Colonic mucosa (tissue), 4 donors: ENCODE results near the gene ARHGEF10L. TPM values are rescaled to one million over a fixed set of nuclear protein-coding genes. Genes with fewer than 3 reads are reported as not detected.

ENCODE experiments used
- DNase-seq: peaks from one replicate; pipeline ENCODE4 v3.0.0-alpha.2; 2020
- H3K27ac ChIP-seq: fragments of 200-600 bp; one replicate; pipeline ENCODE4 v1.8.0; 2021
- H3K27me3 ChIP-seq: fragments of 200-600 bp; one replicate; pipeline ENCODE4 v1.8.0; 2021
- H3K36me3 ChIP-seq: fragments of 200-600 bp; one replicate; pipeline ENCODE4 v1.8.0; 2021
- H3K4me1 ChIP-seq: fragments of 200-600 bp; one replicate; pipeline ENCODE4 v1.8.0; 2021; ENCODE audit warnings: mild to moderate bottlenecking
- H3K4me3 ChIP-seq: fragments of 200-600 bp; one replicate; pipeline ENCODE4 v1.8.0; 2021
- H3K9ac ChIP-seq, 2 donors: one replicate each; pipeline ENCODE4 v1.7.0; 2013; ENCODE audit warnings: control low read depth in 2 of 2, low read depth in 2 of 2, low read length in 2 of 2
- H3K9me3 ChIP-seq: fragments of 200-600 bp; one replicate; pipeline ENCODE4 v1.8.0; 2021
- intact Hi-C: fragments of 100-400 bp; cut with DNase I; formaldehyde crosslinking; loops from one replicate; pipeline ENCODE4 v1.14.1; 2022
- total RNA-seq, 2 donors: library from RNA; stranded (reverse); fragmentation: NEBNext Ultra II Directional in 1 of 2; extraction: Animal tissue kit (Norgen Biotek cat#: 25700) in 1 of 2; gene quantifications; one replicate each; pipeline ENCODE4 v1.2.1, GENCODE V29; 2021
- TF ChIP-seq, protein P1 (sequence below): fragments of 200-600 bp; IDR thresholded peaks from one replicate; pipeline ENCODE4 v1.8.0; 2022; ENCODE audit warnings: antibody characterized with exemption, mild to moderate bottlenecking
- donor health status: healthy.
- donor health status: DM: no; HTN: no; CAD: no.
- donor health status: DM: no; HTN: no; CAD: no.

Gene ARHGEF10L
- total RNA-seq, 2 donors from 2014 or later = 77.5 to 133 TPM

DNA sequence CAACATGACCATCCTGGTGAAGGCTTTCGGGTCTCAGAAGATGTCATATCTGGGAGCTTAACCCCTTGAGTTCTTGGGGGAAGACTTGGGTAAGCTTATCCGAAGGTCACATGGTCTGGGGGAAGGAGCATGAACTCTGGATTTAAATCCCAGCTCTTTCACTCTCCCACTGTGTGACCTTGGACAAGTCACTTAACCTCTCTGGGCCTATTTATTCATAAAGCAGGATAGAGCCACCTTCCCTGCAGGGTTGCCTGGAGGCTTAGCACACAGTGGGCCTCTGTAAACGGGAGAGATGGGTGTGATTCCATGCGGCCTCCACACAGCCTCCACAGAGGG is 8.2 kb upstream of the ARHGEF10L start:
- peaks cover 19% of the 10 kb centered on the region for H3K4me1 ChIP-seq
- TF ChIP-seq, protein P1, sequence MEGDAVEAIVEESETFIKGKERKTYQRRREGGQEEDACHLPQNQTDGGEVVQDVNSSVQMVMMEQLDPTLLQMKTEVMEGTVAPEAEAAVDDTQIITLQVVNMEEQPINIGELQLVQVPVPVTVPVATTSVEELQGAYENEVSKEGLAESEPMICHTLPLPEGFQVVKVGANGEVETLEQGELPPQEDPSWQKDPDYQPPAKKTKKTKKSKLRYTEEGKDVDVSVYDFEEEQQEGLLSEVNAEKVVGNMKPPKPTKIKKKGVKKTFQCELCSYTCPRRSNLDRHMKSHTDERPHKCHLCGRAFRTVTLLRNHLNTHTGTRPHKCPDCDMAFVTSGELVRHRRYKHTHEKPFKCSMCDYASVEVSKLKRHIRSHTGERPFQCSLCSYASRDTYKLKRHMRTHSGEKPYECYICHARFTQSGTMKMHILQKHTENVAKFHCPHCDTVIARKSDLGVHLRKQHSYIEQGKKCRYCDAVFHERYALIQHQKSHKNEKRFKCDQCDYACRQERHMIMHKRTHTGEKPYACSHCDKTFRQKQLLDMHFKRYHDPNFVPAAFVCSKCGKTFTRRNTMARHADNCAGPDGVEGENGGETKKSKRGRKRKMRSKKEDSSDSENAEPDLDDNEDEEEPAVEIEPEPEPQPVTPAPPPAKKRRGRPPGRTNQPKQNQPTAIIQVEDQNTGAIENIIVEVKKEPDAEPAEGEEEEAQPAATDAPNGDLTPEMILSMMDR = no peak
- no peak overlapping the region for H3K4me3 ChIP-seq
- H3K27me3 ChIP-seq = no peaks in the 10 kb centered on the region
- peak overlapping the region in 1 of 2 donors; percentile 62 for H3K9ac ChIP-seq
- no peaks in the 10 kb centered on the region for H3K9me3 ChIP-seq
- DNase-seq = no peak
- H3K36me3 ChIP-seq = no peaks in the 10 kb centered on the region
- intact Hi-C loops = no loop called here
- peak overlapping the region; percentile 86 for H3K27ac ChIP-seq

DNA sequence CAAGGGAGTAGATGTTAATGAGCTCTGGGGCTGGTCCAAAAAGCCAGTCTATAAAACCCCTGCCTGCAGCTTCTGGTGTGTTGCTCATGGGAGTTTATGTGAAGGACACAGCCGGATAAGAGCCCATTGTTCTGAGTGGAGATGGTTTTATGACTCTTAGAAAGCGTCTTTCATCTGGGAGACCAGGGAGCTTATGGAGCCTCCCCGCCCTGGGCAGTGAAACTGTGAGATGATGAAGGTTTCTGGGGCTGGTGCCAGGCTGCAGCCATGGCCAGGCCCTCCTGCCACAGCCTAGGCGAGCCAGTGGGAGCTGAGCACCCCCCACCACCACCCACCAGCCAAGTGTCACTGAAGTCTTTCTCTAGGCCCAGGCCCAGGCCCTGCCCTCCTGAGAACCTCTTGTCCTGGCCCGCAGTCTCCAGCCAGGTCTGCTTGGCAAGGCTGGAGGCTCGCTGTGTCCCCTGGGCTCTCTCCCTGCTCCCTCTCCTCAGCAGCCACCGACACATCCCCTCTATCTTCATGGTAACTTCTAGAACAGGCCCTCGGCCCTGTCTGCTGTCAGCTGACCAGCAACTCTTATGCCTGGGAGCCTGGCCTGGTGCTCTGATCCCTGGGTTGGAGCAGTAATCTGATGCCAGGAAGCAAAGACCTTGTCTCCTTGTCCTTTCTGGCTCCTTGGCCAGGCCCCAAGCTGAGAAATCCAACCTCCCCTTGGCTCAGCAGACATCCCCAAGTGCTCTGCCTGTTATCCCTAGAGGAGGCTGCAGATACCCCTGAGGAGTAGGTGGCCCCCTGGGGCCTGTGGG is 7.6 kb upstream of the ARHGEF10L start:
- TF ChIP-seq, protein P1 = no peak
- H3K9ac ChIP-seq = peak overlapping the region in 1 of 2 donors; percentile 62
- H3K27ac ChIP-seq = peak overlapping the region; percentile 86
- H3K27me3 ChIP-seq = no peaks in the 10 kb centered on the region
- peaks cover 18% of the 10 kb centered on the region for H3K4me1 ChIP-seq
- intact Hi-C loops = no loop called here
- H3K9me3 ChIP-seq = no peaks in the 10 kb centered on the region
- peak; percentile 90 for DNase-seq
- no peak overlapping the region for H3K4me3 ChIP-seq
- no peaks in the 10 kb centered on the region for H3K36me3 ChIP-seq

DNA sequence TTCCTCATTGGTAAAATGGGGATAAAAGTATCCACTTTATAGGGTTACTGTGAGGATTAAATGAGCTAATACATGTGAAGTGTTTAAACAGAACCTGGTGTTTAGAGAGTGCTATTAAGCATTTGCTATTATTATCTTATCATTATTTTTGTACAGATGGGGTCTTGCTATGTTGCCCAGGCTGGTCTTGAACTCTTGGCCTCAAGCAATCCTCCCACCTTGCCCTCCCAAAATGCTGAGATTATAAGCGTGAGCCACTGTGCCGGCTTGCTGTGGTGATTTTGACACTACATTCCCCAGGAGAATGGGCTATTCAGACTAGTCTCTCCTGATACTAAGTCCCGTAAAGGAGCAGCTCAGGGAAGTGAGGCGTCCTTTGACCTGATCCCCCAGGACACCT is 6.3 kb upstream of the ARHGEF10L start:
- TF ChIP-seq, protein P1 = no peak
- Histone ChIP-seq H3K27ac (no peak overlapping the region), H3K9ac (peak overlapping the region in 1 of 2 donors; percentile 22), H3K27me3 (no peaks in the 10 kb centered on the region), H3K4me1 (peaks cover 13% of the 10 kb centered on the region), H3K4me3 (no peak overlapping the region), H3K36me3 (no peaks in the 10 kb centered on the region), H3K9me3 (no peaks in the 10 kb centered on the region)
- intact Hi-C loops = no loop called here
- no peak for DNase-seq

DNA sequence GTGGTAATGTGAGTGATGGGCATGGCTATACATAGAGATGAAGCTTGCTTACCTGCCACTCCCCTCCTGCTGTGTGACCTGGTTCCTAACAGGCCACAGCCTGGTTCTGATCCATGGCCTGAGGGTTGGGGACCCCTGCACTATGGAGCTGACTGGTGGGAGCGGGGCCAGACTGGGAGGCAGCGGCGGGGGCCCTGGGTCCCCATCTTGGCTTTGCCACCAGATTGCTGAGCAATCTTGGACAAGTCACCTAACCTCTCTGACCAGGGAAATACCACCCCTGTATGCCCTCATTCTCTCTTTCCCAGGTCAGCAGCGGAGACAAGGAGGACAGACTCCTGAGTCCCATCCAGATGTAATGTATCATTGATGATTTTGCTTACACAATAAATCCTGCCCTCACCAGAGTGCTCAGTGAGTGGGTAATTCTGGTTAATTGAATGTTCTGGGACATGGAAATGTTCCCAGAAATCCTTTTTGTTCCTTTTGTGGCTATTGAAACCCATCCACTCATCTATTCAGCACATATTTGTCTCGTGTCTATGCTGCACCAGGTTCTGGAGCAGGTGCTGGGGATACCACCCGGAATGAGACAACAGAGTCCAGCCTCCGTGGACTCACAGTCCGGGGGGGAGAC is 4.1 kb upstream of the ARHGEF10L start:
- H3K4me1 ChIP-seq = peaks cover 10% of the 10 kb centered on the region
- no peak for DNase-seq
- intact Hi-C loops = no loop called here

DNA sequence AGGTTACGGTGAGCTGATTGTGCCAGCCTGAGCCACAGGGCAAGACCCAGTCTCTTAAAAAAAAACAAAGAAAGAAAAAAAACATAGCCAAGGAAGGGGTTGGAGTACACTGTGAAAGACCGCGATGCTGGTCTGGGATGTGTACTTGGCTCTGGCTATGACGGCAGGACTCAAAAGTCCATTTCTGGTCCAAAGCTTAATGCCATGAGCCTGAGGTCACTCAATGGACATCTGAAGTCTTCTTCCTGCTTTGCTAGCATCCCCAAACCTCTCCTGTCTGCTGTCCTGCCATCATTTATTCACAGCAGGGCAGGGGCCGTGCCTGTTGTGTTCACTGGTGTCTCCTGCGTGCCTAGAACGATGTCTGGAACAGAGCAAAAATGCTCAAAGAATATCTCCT is 1.5 kb upstream of the ARHGEF10L start:
- no peaks in the 10 kb centered on the region for H3K27me3 ChIP-seq
- no peaks in the 10 kb centered on the region for H3K36me3 ChIP-seq
- peak overlapping the region; percentile 57 for H3K27ac ChIP-seq
- intact Hi-C loops = no loop called here
- DNase-seq = peak; percentile 42
- peak overlapping the region in 1 of 2 donors; percentile 66 for H3K9ac ChIP-seq
- H3K4me3 ChIP-seq = no peak overlapping the region
- H3K9me3 ChIP-seq = no peaks in the 10 kb centered on the region
- peaks cover 5% of the 10 kb centered on the region for H3K4me1 ChIP-seq
- TF ChIP-seq, protein P1 = no peak

More for the DNA sequence above, 4.1 kb upstream of the ARHGEF10L start:
- H3K27ac ChIP-seq = no peak overlapping the region
- H3K4me3 ChIP-seq = no peak overlapping the region
- no peaks in the 10 kb centered on the region for H3K36me3 ChIP-seq
- TF ChIP-seq, protein P1 = no peak
- no peaks in the 10 kb centered on the region for H3K27me3 ChIP-seq
- H3K9me3 ChIP-seq = no peaks in the 10 kb centered on the region
- H3K9ac ChIP-seq = peak overlapping the region in 1 of 2 donors; percentile 63
